Stimulated activated CD4-positive, alpha-beta T cell treated with anti-CD3 and anti-CD28 coated beads, Interleukin-15, amount 100 ng/mL, for 24 hours (primary cell): ENCODE results near the gene GPR35.
"Not testable (repeated sequence)": the region's sequence is repeated elsewhere in the genome, so short reads cannot be mapped to it uniquely, and the experiment has no call there.

ENCODE experiments used
- DNase-seq: peaks from one replicate; pipeline ENCODE4 v3.0.0-alpha.2; 2020

The GPR35 gene

DNA sequence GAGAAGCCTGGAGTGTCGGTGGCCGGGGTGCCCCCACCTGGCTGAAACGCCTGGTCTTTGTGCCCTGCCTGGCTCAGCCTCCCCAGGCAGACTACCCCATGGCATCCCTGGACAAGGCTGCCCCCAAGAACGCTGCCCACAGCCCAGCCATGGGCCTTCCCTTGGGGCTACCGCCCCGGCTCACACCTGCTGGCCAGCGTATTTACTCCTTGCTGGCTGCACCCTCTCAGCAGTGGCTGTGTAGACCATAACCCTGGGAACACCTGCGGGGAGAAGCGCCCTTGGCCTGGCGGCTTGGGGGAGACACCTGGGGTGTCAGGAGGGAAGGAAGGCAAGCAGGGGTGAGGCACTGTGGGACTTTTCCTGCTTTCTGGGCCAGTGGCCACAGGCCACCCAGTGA is 21.4 kb upstream of the GPR35 start:
- DNase-seq, result peak; percentile 1

DNA sequence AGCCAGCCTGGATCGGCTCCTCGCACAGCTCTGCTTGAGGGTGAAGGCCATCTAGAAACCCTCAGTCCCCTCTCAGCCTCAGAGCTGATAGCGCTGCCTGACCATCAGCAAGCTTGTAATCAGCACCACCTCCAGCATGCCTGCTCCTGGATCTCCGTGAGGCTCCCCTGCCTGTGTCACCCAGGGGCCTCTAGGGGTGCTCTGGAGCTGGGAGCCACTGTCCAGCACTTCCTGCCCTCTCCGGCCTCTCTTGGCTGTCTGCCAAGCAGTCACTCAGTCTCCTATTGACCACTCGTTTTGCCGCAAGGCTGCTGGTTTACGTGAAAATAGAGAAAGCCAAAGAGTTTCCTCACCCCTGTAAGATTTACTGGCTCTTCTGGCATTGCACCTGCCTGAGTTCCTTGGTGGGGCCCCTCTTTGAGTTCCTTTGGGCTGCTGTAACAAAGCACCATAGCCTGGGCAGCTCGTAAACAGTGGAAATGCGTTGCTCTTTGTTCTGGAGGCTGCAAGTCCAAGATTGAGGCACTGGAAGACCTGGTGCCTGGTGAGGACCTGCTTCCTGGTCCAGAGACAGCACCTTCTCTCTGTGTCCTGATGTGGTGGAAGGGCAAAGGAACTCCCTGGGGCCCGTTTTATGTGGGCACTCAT is 20.9 kb upstream of the GPR35 start:
- peak; percentile 5 for DNase-seq

GRCh38 chr2:240604939-240605716 is 20.2 kb upstream of the GPR35 start:
- no peak for DNase-seq

GRCh38 chr2:240605867-240606743 is 19.2 kb upstream of the GPR35 start:
- no peak for DNase-seq

- DNase-seq, result no peak
These were observed 13.6 kb upstream of the GPR35 start for GRCh38 chr2:240611601-240612210.

DNA sequence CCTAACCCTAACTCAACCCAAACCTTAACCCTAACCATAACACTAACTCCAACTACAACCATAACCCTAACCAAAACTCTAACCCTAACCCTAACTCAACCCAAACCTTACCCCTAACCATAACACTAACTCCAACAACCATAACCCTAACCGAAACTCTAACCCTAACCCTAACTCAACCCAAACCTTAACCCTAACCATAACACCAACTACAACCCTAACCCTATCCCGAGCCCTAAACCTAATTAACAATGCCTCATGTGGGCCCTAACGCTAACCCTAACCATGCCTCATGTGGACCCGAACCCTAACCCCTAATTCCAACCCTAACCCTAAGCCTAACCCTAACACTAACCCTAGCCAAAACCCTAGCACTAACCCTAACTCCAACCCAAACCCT is 11.5 kb upstream of the GPR35 start:
- DNase-seq, result no peak

GRCh38 chr2:240614391-240614790 is 10.9 kb upstream of the GPR35 start:
- DNase-seq, result no peak

DNA sequence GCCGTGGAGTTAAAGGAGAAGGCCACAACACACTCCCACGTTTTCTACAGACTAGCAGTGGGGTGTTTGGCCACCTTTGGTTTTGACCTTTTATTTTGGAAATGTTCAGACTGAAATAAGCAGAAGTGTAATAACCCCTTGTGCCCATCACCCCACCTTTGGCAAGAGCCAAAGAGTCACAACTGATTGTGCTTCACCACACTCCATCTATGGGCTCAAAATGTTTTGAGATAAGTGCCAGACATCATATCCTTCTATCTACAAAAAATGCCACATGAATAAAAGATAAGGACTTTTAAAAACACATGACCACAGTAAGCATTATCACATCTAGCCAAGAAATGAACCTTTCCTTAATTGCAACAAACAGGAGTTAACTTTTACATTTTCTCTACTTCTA is 9.9 kb upstream of the GPR35 start:
- DNase-seq, result no peak

DNA sequence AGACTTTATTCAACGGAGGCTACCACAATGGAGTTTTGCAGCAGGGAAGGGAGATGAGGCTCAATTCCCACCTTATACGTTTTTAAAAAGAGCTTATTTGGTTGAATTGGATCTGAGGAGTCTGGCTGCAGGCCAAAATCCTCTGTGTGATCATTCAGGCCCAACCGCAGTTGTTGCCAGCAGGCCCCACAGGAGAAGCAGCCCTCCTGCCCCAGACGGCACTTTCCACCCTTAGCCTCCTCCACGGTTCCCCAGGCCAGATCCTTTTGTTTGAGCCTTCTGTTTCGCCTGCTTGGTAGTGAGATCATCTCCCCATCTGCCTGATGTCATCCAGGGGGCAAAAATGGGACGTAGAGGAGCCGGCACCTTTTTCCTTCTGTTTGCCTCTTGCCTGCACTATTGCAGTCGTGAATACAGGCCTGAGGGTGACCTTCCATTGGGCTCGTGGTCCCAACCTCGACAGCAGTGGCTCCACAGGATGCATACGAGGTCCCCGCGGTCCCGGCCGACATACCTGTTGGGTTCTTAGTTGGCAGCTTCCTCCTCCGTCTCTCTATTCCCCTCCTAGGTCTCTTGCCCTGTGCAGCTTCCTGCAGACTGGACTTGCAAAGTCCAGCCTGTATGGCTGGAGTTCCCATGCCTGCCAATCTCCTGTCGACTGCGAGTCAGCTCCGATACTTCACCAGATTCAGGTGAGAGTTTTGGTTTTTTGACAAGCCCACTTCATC is 9.3 kb upstream of the GPR35 start:
- no peak for DNase-seq

DNA sequence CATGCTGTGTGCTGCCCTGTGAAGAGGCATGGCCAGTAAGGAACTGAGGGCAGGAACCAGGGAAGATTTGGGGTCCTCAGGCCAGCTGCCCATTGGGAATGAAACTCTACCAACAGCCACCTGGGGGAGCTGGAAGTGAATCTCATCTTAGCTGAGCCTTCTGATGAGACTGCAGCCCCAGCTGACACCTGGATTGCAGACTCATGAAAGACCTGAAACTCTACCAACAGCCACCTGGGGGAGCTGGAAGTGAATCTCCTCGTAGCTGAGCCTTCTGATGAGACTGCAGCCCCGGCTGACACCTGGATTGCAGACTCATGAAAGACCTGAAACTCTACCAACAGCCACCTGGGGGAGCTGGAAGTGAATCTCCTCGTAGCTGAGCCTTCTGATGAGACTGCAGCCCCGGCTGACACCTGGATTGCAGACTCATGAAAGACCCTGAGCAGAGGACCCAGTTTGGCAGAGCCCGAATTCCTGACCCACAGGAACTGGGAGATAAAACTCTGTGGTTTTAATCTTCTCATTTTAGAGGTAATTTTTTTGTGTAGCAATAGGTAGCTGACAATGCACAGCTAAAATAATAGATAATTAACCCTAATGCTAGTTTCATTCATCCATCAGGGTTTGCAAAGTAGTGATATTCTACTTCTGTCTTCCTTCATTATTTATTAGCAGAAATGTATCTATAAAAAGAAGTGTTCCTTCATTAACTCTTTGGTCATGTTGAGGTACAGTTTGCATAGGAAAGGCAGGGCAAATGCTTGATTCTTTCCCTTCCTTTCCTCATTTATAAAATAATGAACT is 8.2 kb upstream of the GPR35 start:
- DNase-seq, result not testable (repeated sequence)

- DNase-seq, result no peak
These were observed 6.5 kb upstream of the GPR35 start for GRCh38 chr2:240618776-240619175.

- no peak for DNase-seq
These were observed 5.7 kb upstream of the GPR35 start for GRCh38 chr2:240619506-240620148.

GRCh38 chr2:240620149-240620731 is 5.0 kb upstream of the GPR35 start:
- no peak for DNase-seq

- no peak for DNase-seq
These were observed 4.4 kb upstream of the GPR35 start for GRCh38 chr2:240620859-240621258.

DNA sequence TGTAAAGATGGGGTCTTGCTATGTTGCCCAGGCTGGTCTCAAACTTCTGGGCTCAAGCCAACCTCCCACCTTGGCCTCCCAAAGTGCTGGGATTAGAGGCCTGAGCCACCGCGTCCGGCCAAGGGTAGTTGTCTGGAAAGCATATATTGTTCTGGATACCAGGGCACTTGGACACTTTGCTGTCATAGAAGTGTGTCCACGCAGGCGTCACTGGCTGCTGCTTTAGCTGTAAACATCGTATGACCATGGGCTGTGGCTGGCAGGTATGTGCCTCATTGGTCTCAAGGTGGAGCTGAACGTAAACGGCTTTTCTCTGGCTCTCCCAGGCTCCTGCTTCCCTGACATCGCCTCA is 3.2 kb upstream of the GPR35 start:
- peak; percentile 12 for DNase-seq

DNA sequence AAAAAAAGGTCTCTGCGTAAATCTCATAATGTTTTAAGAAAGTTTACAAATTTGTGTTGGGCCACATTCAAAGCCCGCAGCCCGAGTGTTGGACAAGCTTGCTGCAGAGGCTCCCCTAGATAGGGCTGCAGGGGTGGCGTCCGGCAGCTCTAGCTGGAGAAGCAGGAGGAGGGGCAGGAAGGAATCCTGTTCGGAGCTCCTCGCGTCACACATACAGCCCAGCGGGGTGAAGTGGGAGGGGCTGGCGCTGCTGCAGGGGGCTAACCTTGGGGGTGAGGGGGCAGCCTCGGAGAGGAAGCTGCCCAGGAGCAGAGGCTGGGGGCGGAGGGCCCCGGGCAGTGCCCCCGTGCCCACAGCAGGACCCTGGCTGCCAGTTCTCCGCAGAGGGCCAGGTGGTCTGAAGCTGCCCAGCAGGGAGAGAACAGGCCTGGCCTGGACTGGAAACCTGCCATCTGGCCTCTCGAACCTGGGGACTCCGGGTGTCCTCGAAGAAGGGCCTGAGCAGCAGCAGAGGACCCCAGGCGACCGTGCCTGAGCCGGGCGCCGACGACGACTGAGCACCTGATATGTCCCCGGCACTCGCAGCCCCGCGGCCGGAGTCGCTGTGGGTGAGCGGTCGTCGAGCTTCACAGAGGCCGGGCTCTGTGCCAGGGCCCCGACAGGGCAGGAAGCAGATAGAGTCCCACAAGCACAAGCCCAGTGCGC is 2.6 kb upstream of the GPR35 start:
- DNase-seq, result peak; percentile 66

GRCh38 chr2:240623531-240624010 is 1.7 kb upstream of the GPR35 start:
- DNase-seq, result peak; percentile 13

DNA sequence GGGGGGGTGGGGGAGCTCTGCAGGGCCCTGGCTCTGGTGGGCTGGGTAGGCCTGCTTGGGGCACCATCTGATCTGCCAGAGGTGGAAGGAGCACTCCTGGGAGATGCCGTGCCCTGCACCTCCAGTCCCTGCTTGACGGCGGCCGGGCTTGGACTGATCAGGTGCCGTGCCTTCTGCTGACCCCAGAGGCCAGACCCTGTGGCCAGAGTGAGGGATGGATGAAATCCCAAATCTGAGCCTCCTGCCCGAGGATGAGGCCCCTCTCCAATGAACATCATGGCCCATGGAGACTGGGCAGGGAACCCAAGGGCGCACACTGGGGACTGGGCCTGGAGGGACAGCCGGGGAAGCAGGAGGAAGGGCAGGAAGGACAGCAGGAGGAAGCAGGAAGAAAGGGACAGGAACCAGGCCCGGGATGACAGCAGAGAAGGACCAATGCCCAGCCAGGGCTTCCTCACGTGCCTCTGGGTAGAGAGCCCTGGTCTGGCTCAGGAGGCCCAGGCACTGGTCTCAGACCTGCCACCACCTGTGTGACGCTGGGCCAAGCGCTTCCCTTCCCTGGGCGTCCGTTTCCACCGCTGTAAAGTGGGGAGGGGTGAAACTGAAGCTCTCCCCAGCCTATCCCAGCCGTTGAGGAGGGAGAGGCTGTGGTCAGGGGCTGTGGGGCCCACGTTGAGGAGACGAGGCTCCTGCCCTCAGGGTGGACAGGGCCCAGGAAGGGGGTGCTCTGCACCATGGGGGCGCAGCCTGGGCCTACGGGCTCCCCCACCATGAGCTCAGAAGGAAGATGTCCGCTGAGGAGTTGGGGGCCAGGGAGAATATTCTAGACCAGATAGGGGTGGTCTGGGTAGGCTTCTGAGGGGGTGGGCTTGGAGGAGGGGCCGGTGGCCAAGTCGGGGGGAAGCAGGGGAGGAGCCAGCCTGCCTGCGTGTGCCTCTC is 1.0 kb upstream of the GPR35 start:
- DNase-seq, result peak; percentile 20
